NCI-H2107 treated with DMSO at 0.1 percent for 48 hours (cell line): ENCODE measurements around the gene PRR7.
"Not testable (repeated sequence)": the region's sequence is repeated elsewhere in the genome, so short reads cannot be mapped to it uniquely, and the experiment has no call there.

ENCODE experiments used
- DNase-seq: peaks from one replicate; lab custom pipeline; 2025; ENCODE audit not compliant: unreplicated experiment; lab: John Stamatoyannopoulos, UW

Gene PRR7

GRCh38 chr5:177446200-177447065 is at the start of gene PRR7:
PRR7 (plus strand) TSS chr5:177446814; CDS start chr5:177455068, 8,254 bp downstream.
- DNase-seq = no peak

- DNase-seq = no peak
Measured at GRCh38 chr5:177397875-177398390, 48.7 kb upstream of the PRR7 start.

GRCh38 chr5:177399997-177400868 is 46.4 kb upstream of the PRR7 start, which contains the start of gene PFN3:
PFN3 (minus strand) TSS chr5:177400661; CDS start chr5:177400576, 85 bp downstream.
- no peak for DNase-seq

- peak; percentile 25 for DNase-seq
Measured at GRCh38 chr5:177402271-177403043, 44.2 kb upstream of the PRR7 start.

- DNase-seq = no peak
Measured at GRCh38 chr5:177403102-177403791, 43.4 kb upstream of the PRR7 start.

- no peak for DNase-seq
Measured at GRCh38 chr5:177403792-177404640, 42.6 kb upstream of the PRR7 start.

- no peak for DNase-seq
Measured at GRCh38 chr5:177404641-177405179, 41.9 kb upstream of the PRR7 start.

GRCh38 chr5:177405312-177405711 is 41.3 kb upstream of the PRR7 start:
- no peak for DNase-seq

- DNase-seq = no peak
Measured at GRCh38 chr5:177405805-177406204, 40.8 kb upstream of the PRR7 start.

GRCh38 chr5:177409043-177409801 is 37.4 kb upstream of the PRR7 start, which contains the start of gene F12:
F12 (minus strand) TSS chr5:177409564; CDS start chr5:177409527, 37 bp downstream.
- DNase-seq = no peak

- no peak for DNase-seq
Measured at GRCh38 chr5:177410575-177410974, 36.0 kb upstream of the PRR7 start.

GRCh38 chr5:177412603-177413233 is 33.9 kb upstream of the PRR7 start:
- no peak for DNase-seq

- no peak for DNase-seq
Measured at GRCh38 chr5:177414481-177414880, 32.1 kb upstream of the PRR7 start.

- not testable (repeated sequence) for DNase-seq
Measured at GRCh38 chr5:177417081-177417480, 29.5 kb upstream of the PRR7 start.

- no peak for DNase-seq
Measured at GRCh38 chr5:177419046-177419445, 27.6 kb upstream of the PRR7 start.

- not testable (repeated sequence) for DNase-seq
Measured at GRCh38 chr5:177420472-177420871, 26.1 kb upstream of the PRR7 start.

- DNase-seq = no peak
Measured at GRCh38 chr5:177421062-177421798, 25.4 kb upstream of the PRR7 start.
